GM12878 (cell line): ENCODE data around the gene CXADR. TPM values are rescaled to one million over a fixed set of nuclear protein-coding genes. Genes with fewer than 3 reads are reported as not detected.

Source experiments
- ATAC-seq: fragments of 200-7000 bp; cut with Tn5 transposase; 3 replicates; pipeline ENCODE4 v1.9.1; 2020; ENCODE audit warnings: mild to moderate bottlenecking, moderate library complexity
- BruUV-seq: library from RNA; stranded (reverse); fragments of 400-500 nt; replicated peaks from 2 replicates; lab custom pipeline; 2021; lab: Mats Ljungman, UMichigan
- CTCF ChIA-PET: fragments of 300-600 bp; sonication (Branson Sonifier 250); formaldehyde crosslinking; extraction: SDS; loops from one replicate; lab custom pipeline; 2021; ENCODE audit warnings: inconsistent platforms; lab: Yijun Ruan, JAX
- POLR2A ChIA-PET: fragments of 350-600 bp; formaldehyde crosslinking; extraction: SDS; loops from one replicate; lab custom pipeline; 2021; ENCODE audit warnings: inconsistent platforms; lab: Charles Lee
- RAD21 ChIA-PET: fragments of 300-600 bp; sonication (Branson Sonifier 250); formaldehyde crosslinking; loops from one replicate; lab custom pipeline; 2023; ENCODE audit warnings: antibody characterized with exemption; ENCODE audit not compliant: unreplicated experiment; lab: Charles Lee
- SMC1A ChIA-PET: fragments of 300-600 bp; sonication (Branson Sonifier 250); formaldehyde crosslinking; loops from one replicate; lab custom pipeline; 2023; ENCODE audit not compliant: unreplicated experiment, uncharacterized antibody; lab: Charles Lee
- DNase-seq: peaks from one replicate; pipeline ENCODE4 v3.0.0-alpha.2; 2011; ENCODE audit warnings: low read depth, low spot score
- FAIRE-seq: peaks from 3 replicates; lab custom pipeline; 2011; peaks lifted over from hg19 to GRCh38; lab: Jason Lieb, UNC
- H2AFZ ChIP-seq: 2 replicates; pipeline ENCODE4 v1.6.0; 2011; ENCODE audit warnings: low read depth, low read length, control low read depth; ENCODE audit not compliant: control insufficient read depth
- H3K27ac ChIP-seq: 2 replicates; pipeline ENCODE4 v1.5.1; 2011; ENCODE audit warnings: control low read depth; ENCODE audit not compliant: control insufficient read depth, insufficient read depth
- H3K27me3 ChIP-seq, 2 experiments: replicated peaks in 1 of 2; 2 replicates each; pipeline versions ENCODE4 v1.6.0 to v1.6.1; 2011; ENCODE audit warnings: low read length in 1 of 2; ENCODE audit not compliant: control insufficient read depth in 2 of 2, insufficient read depth in 2 of 2
- H3K36me3 ChIP-seq, 2 experiments: 2 replicates each; pipeline ENCODE4 v1.5.1; 2011; ENCODE audit warnings: low read length in 1 of 2; ENCODE audit not compliant: control insufficient read depth in 2 of 2, insufficient read depth in 2 of 2
- H3K4me1 ChIP-seq: 2 replicates; pipeline ENCODE4 v1.6.1; 2011; ENCODE audit warnings: mild to moderate bottlenecking, low read length, moderate library complexity, mixed read lengths; ENCODE audit not compliant: control insufficient read depth, insufficient read depth
- H3K4me2 ChIP-seq: 2 replicates; pipeline ENCODE4 v1.6.0; 2011; ENCODE audit warnings: control low read depth; ENCODE audit not compliant: control insufficient read depth, insufficient read depth
- H3K4me3 ChIP-seq: fragments of 200-600 bp; sonication (generic); 2 replicates; pipeline ENCODE4 v1.5.1; 2016
- H3K79me2 ChIP-seq: 2 replicates; pipeline ENCODE4 v1.6.0; 2011; ENCODE audit warnings: low read length; ENCODE audit not compliant: control insufficient read depth, insufficient read depth
- H3K9ac ChIP-seq: 2 replicates; pipeline ENCODE4 v1.8.0; 2011; ENCODE audit warnings: low read length, control low read depth, mixed read lengths; ENCODE audit not compliant: control insufficient read depth, insufficient read depth
- H3K9me3 ChIP-seq: replicated peaks from 3 replicates; pipeline ENCODE4 v1.5.1; 2011; ENCODE audit warnings: mild to moderate bottlenecking, low read length; ENCODE audit not compliant: control insufficient read depth, insufficient read depth
- H4K20me1 ChIP-seq: 2 replicates; pipeline ENCODE4 v1.6.0; 2011; ENCODE audit not compliant: control insufficient read depth, insufficient read depth
- ATF7 ChIP-seq: fragments of 450-650 bp; IDR thresholded peaks from 2 replicates; pipeline ENCODE4 v1.6.1; 2016; ENCODE audit warnings: low read depth, mild to moderate bottlenecking
- CEBPB ChIP-seq, 2 experiments: fragments of 150-350 bp in 1 of 2; IDR thresholded peaks; 2 replicates each; pipeline ENCODE4 v1.6.1; 2012 to 2014; ENCODE audit warnings: low read depth in 2 of 2, low read length in 2 of 2, borderline replicate concordance in 1 of 2, inconsistent platforms in 1 of 2
- E4F1 ChIP-seq: fragments of 450-650 bp; IDR thresholded peaks from 2 replicates; pipeline ENCODE4 v1.6.1; 2018; ENCODE audit warnings: borderline replicate concordance, mild to moderate bottlenecking; ENCODE audit not compliant: partially characterized antibody
- SPI1 ChIP-seq: IDR thresholded peaks from 2 replicates; pipeline ENCODE4 v1.6.1; 2011; ENCODE audit warnings: low read depth, mild to moderate bottlenecking, low read length, moderate library complexity, borderline replicate concordance; ENCODE audit not compliant: insufficient read depth
- WGBS: methylation state at CpG from one replicate; pipeline ENCODE4 v1.1.6; 2016; ENCODE audit warnings: low lambda C conversion rate; ENCODE audit not compliant: insufficient replicate concordance, insufficient coverage; ENCODE audit errors: missing lambda C conversion rate; 5-methylcytosine and 5-hydroxymethylcytosine counted together
- in situ Hi-C: fragments of 300-500 bp; cut with MboI; formaldehyde crosslinking; loops from 9 replicates; pipeline ENCODE4 v1.14.3; 2018; ENCODE audit warnings: mixed read lengths
- intact Hi-C: fragments of 100-400 bp; cut with micrococcal nuclease; formaldehyde crosslinking; loops from one replicate; pipeline ENCODE4 v1.14.2; 2022; ENCODE audit not compliant: unreplicated experiment
- polyA plus RNA-seq, 11 experiments: library from polyadenylated mRNA; depleted of rRNA in 4 of 11; unstranded in 6 of 11; stranded (reverse) in 5 of 11; fragments of >200 nt; fragmentation: Nextera tagmentation in 4 of 11; fragmentation: Illumina TruSeq in 1 of 11; extraction: Ambion mirVana in 4 of 11; extraction: Trizol in 1 of 11; gene quantifications; 1 replicate in 1 of 11; 2 replicates in 10 of 11; pipeline versions ENCODE4 v1.2.1 to v1.2.3, GENCODE V29; 2011 to 2016; ENCODE audit warnings: inconsistent platforms in 2 of 11, missing spikeins in 2 of 11, low read depth in 1 of 11
- total RNA-seq, 4 experiments: library from RNA; depleted of rRNA in 3 of 4; stranded (reverse); fragments of >200 nt in 3 of 4; fragmentation: Illumina TruSeq in 1 of 4; extraction: Trizol in 1 of 4; gene quantifications; 2 replicates each; pipeline versions ENCODE4 v1.2.1 to v1.2.3, GENCODE V29; 2013 to 2021
- TF ChIP-seq, protein P1 (sequence below): fragments of 450-650 bp; IDR thresholded peaks from 2 replicates; pipeline ENCODE4 v1.6.1; 2017; ENCODE audit warnings: mild to moderate bottlenecking, low read depth, inconsistent platforms; ENCODE audit not compliant: poor library complexity, severe bottlenecking
- TF ChIP-seq, protein P2 (sequence below): fragments of 450-650 bp; IDR thresholded peaks from 2 replicates; pipeline ENCODE4 v1.6.1; 2017; ENCODE audit warnings: antibody characterized with exemption, mild to moderate bottlenecking, moderate library complexity
- TF ChIP-seq, protein P3 (sequence below): fragments of 450-650 bp; IDR thresholded peaks from 2 replicates; pipeline ENCODE4 v1.6.1; 2017; ENCODE audit warnings: mild to moderate bottlenecking, moderate library complexity

The CXADR gene
- total and polyA plus RNA-seq, 10 of the 15 experiments (the other 5 are each of a cell fraction or from before 2014, with no cell fraction given): 0.01 to 0.64 (median 0.13) TPM

GRCh38 chr21:17538576-17538975, 25.7 kb downstream of the CXADR start (continued):
- TF ChIP-seq, protein P1, sequence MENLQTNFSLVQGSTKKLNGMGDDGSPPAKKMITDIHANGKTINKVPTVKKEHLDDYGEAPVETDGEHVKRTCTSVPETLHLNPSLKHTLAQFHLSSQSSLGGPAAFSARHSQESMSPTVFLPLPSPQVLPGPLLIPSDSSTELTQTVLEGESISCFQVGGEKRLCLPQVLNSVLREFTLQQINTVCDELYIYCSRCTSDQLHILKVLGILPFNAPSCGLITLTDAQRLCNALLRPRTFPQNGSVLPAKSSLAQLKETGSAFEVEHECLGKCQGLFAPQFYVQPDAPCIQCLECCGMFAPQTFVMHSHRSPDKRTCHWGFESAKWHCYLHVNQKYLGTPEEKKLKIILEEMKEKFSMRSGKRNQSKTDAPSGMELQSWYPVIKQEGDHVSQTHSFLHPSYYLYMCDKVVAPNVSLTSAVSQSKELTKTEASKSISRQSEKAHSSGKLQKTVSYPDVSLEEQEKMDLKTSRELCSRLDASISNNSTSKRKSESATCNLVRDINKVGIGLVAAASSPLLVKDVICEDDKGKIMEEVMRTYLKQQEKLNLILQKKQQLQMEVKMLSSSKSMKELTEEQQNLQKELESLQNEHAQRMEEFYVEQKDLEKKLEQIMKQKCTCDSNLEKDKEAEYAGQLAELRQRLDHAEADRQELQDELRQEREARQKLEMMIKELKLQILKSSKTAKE: no peak
- TF ChIP-seq, all 136 proteins: peak for 0

- intact Hi-C loops (no loop called here), in situ Hi-C loops (no loop called here)
- no peak overlapping the region for H3K9ac ChIP-seq
- H3K27ac ChIP-seq: no peak overlapping the region
- no peak overlapping the region for H2AFZ ChIP-seq
- DNase-seq: no peak
- ChIA-PET CTCF (interaction anchor here (1.6 kb wide), 1 partner anchor 152 kb away, joined by 3 read pairs; no protein-coding TSS in a partner anchor), SMC1A (interaction anchor here (1.7 kb wide), 1 partner anchor 15 kb away, joined by 4 read pairs; no protein-coding TSS in a partner anchor), POLR2A (interaction anchor here (0.6 kb wide), 1 partner anchor 15 kb away, joined by 3 read pairs; no protein-coding TSS in a partner anchor), RAD21 (no interaction called here)
- BruUV-seq: no TSS peak
- H3K4me3 ChIP-seq: no peak overlapping the region
- no peaks in the 10 kb centered on the region for H3K27me3 ChIP-seq
- ATAC-seq: no peak
- FAIRE-seq: no peak
- no peaks in the 10 kb centered on the region for H3K79me2 ChIP-seq
- H3K36me3 ChIP-seq: no peaks in the 10 kb centered on the region
- H3K4me1 ChIP-seq: no peaks in the 10 kb centered on the region
- 0% methylated on average over 1 of the region's 1 CpG for WGBS
- TF ChIP-seq CEBPB (IDR thresholded peaks at IDR 0.05; ENCODE audit: borderline replicate concordance in 1 of 2, low read depth in 2 of 2, low read length in 2 of 2): no peak
- TF ChIP-seq SPI1: peak; percentile 48; the same call in 1 of the 2 replicates
- TF ChIP-seq E4F1: no peak
- no peak for TF ChIP-seq ATF7
- TF ChIP-seq, protein P2, sequence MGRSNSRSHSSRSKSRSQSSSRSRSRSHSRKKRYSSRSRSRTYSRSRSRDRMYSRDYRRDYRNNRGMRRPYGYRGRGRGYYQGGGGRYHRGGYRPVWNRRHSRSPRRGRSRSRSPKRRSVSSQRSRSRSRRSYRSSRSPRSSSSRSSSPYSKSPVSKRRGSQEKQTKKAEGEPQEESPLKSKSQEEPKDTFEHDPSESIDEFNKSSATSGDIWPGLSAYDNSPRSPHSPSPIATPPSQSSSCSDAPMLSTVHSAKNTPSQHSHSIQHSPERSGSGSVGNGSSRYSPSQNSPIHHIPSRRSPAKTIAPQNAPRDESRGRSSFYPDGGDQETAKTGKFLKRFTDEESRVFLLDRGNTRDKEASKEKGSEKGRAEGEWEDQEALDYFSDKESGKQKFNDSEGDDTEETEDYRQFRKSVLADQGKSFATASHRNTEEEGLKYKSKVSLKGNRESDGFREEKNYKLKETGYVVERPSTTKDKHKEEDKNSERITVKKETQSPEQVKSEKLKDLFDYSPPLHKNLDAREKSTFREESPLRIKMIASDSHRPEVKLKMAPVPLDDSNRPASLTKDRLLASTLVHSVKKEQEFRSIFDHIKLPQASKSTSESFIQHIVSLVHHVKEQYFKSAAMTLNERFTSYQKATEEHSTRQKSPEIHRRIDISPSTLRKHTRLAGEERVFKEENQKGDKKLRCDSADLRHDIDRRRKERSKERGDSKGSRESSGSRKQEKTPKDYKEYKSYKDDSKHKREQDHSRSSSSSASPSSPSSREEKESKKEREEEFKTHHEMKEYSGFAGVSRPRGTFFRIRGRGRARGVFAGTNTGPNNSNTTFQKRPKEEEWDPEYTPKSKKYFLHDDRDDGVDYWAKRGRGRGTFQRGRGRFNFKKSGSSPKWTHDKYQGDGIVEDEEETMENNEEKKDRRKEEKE: no peak
- TF ChIP-seq, protein P3, sequence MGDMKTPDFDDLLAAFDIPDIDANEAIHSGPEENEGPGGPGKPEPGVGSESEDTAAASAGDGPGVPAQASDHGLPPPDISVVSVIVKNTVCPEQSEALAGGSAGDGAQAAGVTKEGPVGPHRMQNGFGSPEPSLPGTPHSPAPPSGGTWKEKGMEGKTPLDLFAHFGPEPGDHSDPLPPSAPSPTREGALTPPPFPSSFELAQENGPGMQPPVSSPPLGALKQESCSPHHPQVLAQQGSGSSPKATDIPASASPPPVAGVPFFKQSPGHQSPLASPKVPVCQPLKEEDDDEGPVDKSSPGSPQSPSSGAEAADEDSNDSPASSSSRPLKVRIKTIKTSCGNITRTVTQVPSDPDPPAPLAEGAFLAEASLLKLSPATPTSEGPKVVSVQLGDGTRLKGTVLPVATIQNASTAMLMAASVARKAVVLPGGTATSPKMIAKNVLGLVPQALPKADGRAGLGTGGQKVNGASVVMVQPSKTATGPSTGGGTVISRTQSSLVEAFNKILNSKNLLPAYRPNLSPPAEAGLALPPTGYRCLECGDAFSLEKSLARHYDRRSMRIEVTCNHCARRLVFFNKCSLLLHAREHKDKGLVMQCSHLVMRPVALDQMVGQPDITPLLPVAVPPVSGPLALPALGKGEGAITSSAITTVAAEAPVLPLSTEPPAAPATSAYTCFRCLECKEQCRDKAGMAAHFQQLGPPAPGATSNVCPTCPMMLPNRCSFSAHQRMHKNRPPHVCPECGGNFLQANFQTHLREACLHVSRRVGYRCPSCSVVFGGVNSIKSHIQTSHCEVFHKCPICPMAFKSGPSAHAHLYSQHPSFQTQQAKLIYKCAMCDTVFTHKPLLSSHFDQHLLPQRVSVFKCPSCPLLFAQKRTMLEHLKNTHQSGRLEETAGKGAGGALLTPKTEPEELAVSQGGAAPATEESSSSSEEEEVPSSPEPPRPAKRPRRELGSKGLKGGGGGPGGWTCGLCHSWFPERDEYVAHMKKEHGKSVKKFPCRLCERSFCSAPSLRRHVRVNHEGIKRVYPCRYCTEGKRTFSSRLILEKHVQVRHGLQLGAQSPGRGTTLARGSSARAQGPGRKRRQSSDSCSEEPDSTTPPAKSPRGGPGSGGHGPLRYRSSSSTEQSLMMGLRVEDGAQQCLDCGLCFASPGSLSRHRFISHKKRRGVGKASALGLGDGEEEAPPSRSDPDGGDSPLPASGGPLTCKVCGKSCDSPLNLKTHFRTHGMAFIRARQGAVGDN: no peak
- H4K20me1 ChIP-seq: no peaks in the 10 kb centered on the region
- H3K4me2 ChIP-seq: no peak overlapping the region
- no peaks in the 10 kb centered on the region for H3K9me3 ChIP-seq
These were observed 26.5 kb downstream of the CXADR start for GRCh38 chr21:17539323-17539722.
